ENCODE measurements around the gene POC1B.

The POC1B gene

GRCh38 chr12:89389755-89390661 is 135.8 kb downstream of the POC1B start:
- DNase-seq (ENCODE audit: low read depth in 2 of 2), result no peak

GRCh38 chr12:89386138-89386537 is 139.7 kb downstream of the POC1B start:
- no peak for DNase-seq (ENCODE audit: low read depth in 2 of 2)

- no peak for DNase-seq (ENCODE audit: low read depth in 2 of 2)
These were observed 141.0 kb downstream of the POC1B start for GRCh38 chr12:89384807-89385206.

GRCh38 chr12:89384050-89384758 is 141.6 kb downstream of the POC1B start:
- DNase-seq (ENCODE audit: low read depth in 2 of 2), result no peak

- DNase-seq (ENCODE audit: low read depth in 2 of 2), result no peak
These were observed 142.4 kb downstream of the POC1B start for GRCh38 chr12:89383235-89384049.

- DNase-seq (ENCODE audit: low read depth in 2 of 2), result no peak
These were observed 143.5 kb downstream of the POC1B start for GRCh38 chr12:89382328-89382727.

GRCh38 chr12:89379839-89380467 is 145.9 kb downstream of the POC1B start:
- no peak for DNase-seq (ENCODE audit: low read depth in 2 of 2)

GRCh38 chr12:89379148-89379838 is 146.6 kb downstream of the POC1B start:
- no peak for DNase-seq (ENCODE audit: low read depth in 2 of 2)

- no peak for DNase-seq (ENCODE audit: low read depth in 2 of 2)
These were observed 149.0 kb downstream of the POC1B start for GRCh38 chr12:89376844-89377243.

GRCh38 chr12:89376202-89376529 is 149.7 kb downstream of the POC1B start:
- no peak for DNase-seq (ENCODE audit: low read depth in 2 of 2)

- no peak for DNase-seq (ENCODE audit: low read depth in 2 of 2)
These were observed 151.9 kb downstream of the POC1B start for GRCh38 chr12:89373763-89374572.

GRCh38 chr12:89372584-89373370 is 153.1 kb downstream of the POC1B start:
- DNase-seq (ENCODE audit: low read depth in 2 of 2), result no peak

GRCh38 chr12:89370850-89371249 is 155.0 kb downstream of the POC1B start:
- DNase-seq (ENCODE audit: low read depth in 2 of 2), result no peak

GRCh38 chr12:89370421-89370831 is 155.4 kb downstream of the POC1B start:
- no peak for DNase-seq (ENCODE audit: low read depth in 2 of 2)

All from stimulated activated CD4-positive, alpha-beta T cell treated with anti-CD3 and anti-CD28 coated beads, Interleukin-1b, Interleukin-23, amount 100 ng/mL, for 4 hours (primary cell).